NCI-H187 (cell line): ENCODE results near the gene REPS2.
"Not testable (repeated sequence)": the region's sequence is repeated elsewhere in the genome, so short reads cannot be mapped to it uniquely, and the experiment has no call there.

ENCODE experiments used
- DNase-seq, 2 experiments: peaks; one replicate each; lab custom pipeline; 2025; lab: John Stamatoyannopoulos, UW

REPS2 gene

GRCh38 chrX:16946361-16946964 is at the start of gene REPS2:
Gene REPS2 (plus strand): TSS chrX:16946658. CDS start chrX:16946862, 204 bp downstream.
- DNase-seq: peak; percentile 36 to 81

- no peak for DNase-seq
Observed at GRCh38 chrX:16897445-16897844, 49.0 kb upstream of the REPS2 start.

GRCh38 chrX:16903274-16904022 is 43.0 kb upstream of the REPS2 start:
- DNase-seq: no peak

- no peak for DNase-seq
Observed at GRCh38 chrX:16910376-16910775, 36.1 kb upstream of the REPS2 start.

GRCh38 chrX:16914058-16914457 is 32.4 kb upstream of the REPS2 start:
- DNase-seq: no peak

- DNase-seq: no peak
Observed at GRCh38 chrX:16916561-16916960, 29.9 kb upstream of the REPS2 start.

GRCh38 chrX:16917120-16917519 is 29.3 kb upstream of the REPS2 start:
- no peak for DNase-seq

GRCh38 chrX:16918979-16919378 is 27.5 kb upstream of the REPS2 start:
- no peak for DNase-seq

GRCh38 chrX:16920075-16920474 is 26.4 kb upstream of the REPS2 start:
- no peak for DNase-seq

- DNase-seq: no peak
Observed at GRCh38 chrX:16923157-16923556, 23.3 kb upstream of the REPS2 start.

GRCh38 chrX:16924631-16925480 is 21.6 kb upstream of the REPS2 start:
- DNase-seq: no peak

- DNase-seq: no peak
Observed at GRCh38 chrX:16930392-16930791, 16.1 kb upstream of the REPS2 start.

- DNase-seq: no peak
Observed at GRCh38 chrX:16931371-16931770, 15.1 kb upstream of the REPS2 start.

- DNase-seq: no peak
Observed at GRCh38 chrX:16931855-16932575, 14.4 kb upstream of the REPS2 start.

GRCh38 chrX:16934185-16934584 is 12.3 kb upstream of the REPS2 start:
- no peak for DNase-seq

GRCh38 chrX:16946971-16947562 is 609 bp downstream of the REPS2 start:
- DNase-seq: no peak

GRCh38 chrX:16950423-16950822 is 4.0 kb downstream of the REPS2 start:
- no peak for DNase-seq

- no peak for DNase-seq
Observed at GRCh38 chrX:16953606-16954211, 7.3 kb downstream of the REPS2 start.

GRCh38 chrX:16957751-16958150 is 11.3 kb downstream of the REPS2 start:
- DNase-seq: no peak

GRCh38 chrX:16958356-16958755 is 11.9 kb downstream of the REPS2 start:
- DNase-seq: no peak

GRCh38 chrX:16962661-16963060 is 16.2 kb downstream of the REPS2 start:
- not testable (repeated sequence) for DNase-seq
